Skeletal muscle satellite cell (primary cell): Measurements from ENCODE around the gene FGF22.

Experiments used
- H3K27me3 ChIP-seq: 2 replicates; pipeline ENCODE4 v1.7.0; 2013; ENCODE audit warnings: low read length; ENCODE audit not compliant: control insufficient read depth, insufficient read depth
- H3K36me3 ChIP-seq: 2 replicates; pipeline ENCODE4 v1.7.0; 2013; ENCODE audit warnings: mild to moderate bottlenecking, control low read depth, low read length; ENCODE audit not compliant: insufficient read depth
- H3K4me1 ChIP-seq: 2 replicates; pipeline ENCODE4 v1.7.0; 2013; ENCODE audit warnings: low read length; ENCODE audit not compliant: control insufficient read depth, insufficient read depth
- H3K4me2 ChIP-seq: 2 replicates; pipeline ENCODE4 v1.7.0; 2013; ENCODE audit warnings: mild to moderate bottlenecking, low read length
- H3K4me3 ChIP-seq: 2 replicates; pipeline ENCODE4 v1.7.0; 2013; ENCODE audit warnings: low read length
- H3K9ac ChIP-seq: 2 replicates; pipeline ENCODE4 v1.7.0; 2013; ENCODE audit warnings: mild to moderate bottlenecking, low read depth, low read length, moderate library complexity
- H3K9me3 ChIP-seq: replicated peaks from 2 replicates; pipeline ENCODE4 v1.7.0; 2013; ENCODE audit warnings: mild to moderate bottlenecking, control low read depth, low read length

Gene FGF22

GRCh38 chr19:609004-609346 lies 30.7 kb upstream of the FGF22 start:
- H3K27me3 ChIP-seq: no peaks in the 10 kb centered on the region
- peak overlapping the region; percentile 30 for H3K9ac ChIP-seq

GRCh38 chr19:610071-610800 lies 29.4 kb upstream of the FGF22 start:
- no peaks in the 10 kb centered on the region for H3K27me3 ChIP-seq
- H3K9me3 ChIP-seq: no peaks in the 10 kb centered on the region
- no peak overlapping the region for H3K4me3 ChIP-seq
- H3K4me1 ChIP-seq: peaks cover 34% of the 10 kb centered on the region
- no peak overlapping the region for H3K9ac ChIP-seq
- H3K4me2 ChIP-seq: peak overlapping the region; percentile 73
- H3K36me3 ChIP-seq: peaks cover 10% of the 10 kb centered on the region

More at GRCh38 chr19:609004-609346, 30.7 kb upstream of the FGF22 start:
- peaks cover 5% of the 10 kb centered on the region for H3K36me3 ChIP-seq
- no peaks in the 10 kb centered on the region for H3K9me3 ChIP-seq
- no peak overlapping the region for H3K4me2 ChIP-seq
- peaks cover 34% of the 10 kb centered on the region for H3K4me1 ChIP-seq
- H3K4me3 ChIP-seq: no peak overlapping the region

- peak overlapping the region; percentile 81 for H3K9ac ChIP-seq
- no peaks in the 10 kb centered on the region for H3K9me3 ChIP-seq
- H3K36me3 ChIP-seq: peaks cover 10% of the 10 kb centered on the region
- peak overlapping the region; percentile 73 for H3K4me2 ChIP-seq
- peaks cover 34% of the 10 kb centered on the region for H3K4me1 ChIP-seq
- H3K4me3 ChIP-seq: peak overlapping the region; percentile 22
- no peaks in the 10 kb centered on the region for H3K27me3 ChIP-seq
Observed at GRCh38 chr19:610801-611480, 28.7 kb upstream of the FGF22 start.

- Histone ChIP-seq H3K4me2 (peak overlapping the region; percentile 73), H3K36me3 (peaks cover 10% of the 10 kb centered on the region), H3K4me1 (peaks cover 34% of the 10 kb centered on the region), H3K4me3 (no peak overlapping the region), H3K27me3 (no peaks in the 10 kb centered on the region), H3K9ac (peak overlapping the region; percentile 81), H3K9me3 (no peaks in the 10 kb centered on the region)
Observed at GRCh38 chr19:611481-611868, 28.2 kb upstream of the FGF22 start.

- peaks cover 34% of the 10 kb centered on the region for H3K4me1 ChIP-seq
- H3K27me3 ChIP-seq: no peaks in the 10 kb centered on the region
- no peak overlapping the region for H3K9ac ChIP-seq
- H3K4me2 ChIP-seq: no peak overlapping the region
- H3K36me3 ChIP-seq: peaks cover 10% of the 10 kb centered on the region
- no peaks in the 10 kb centered on the region for H3K9me3 ChIP-seq
- no peak overlapping the region for H3K4me3 ChIP-seq
Observed at GRCh38 chr19:612941-613340, 26.7 kb upstream of the FGF22 start.

GRCh38 chr19:613732-614567 lies 25.7 kb upstream of the FGF22 start:
- H3K27me3 ChIP-seq: no peaks in the 10 kb centered on the region
- no peak overlapping the region for H3K4me2 ChIP-seq
- H3K9ac ChIP-seq: no peak overlapping the region
- H3K4me3 ChIP-seq: no peak overlapping the region
- peaks cover 19% of the 10 kb centered on the region for H3K36me3 ChIP-seq
- peaks cover 29% of the 10 kb centered on the region for H3K4me1 ChIP-seq
- H3K9me3 ChIP-seq: no peaks in the 10 kb centered on the region

- Histone ChIP-seq H3K9ac (no peak overlapping the region), H3K4me2 (no peak overlapping the region), H3K27me3 (no peaks in the 10 kb centered on the region), H3K9me3 (no peaks in the 10 kb centered on the region), H3K4me1 (peaks cover 16% of the 10 kb centered on the region), H3K4me3 (no peak overlapping the region), H3K36me3 (peaks cover 33% of the 10 kb centered on the region)
Observed at GRCh38 chr19:615619-616018, 24.1 kb upstream of the FGF22 start.

- H3K9ac ChIP-seq: no peak overlapping the region
- peaks cover 33% of the 10 kb centered on the region for H3K36me3 ChIP-seq
- no peak overlapping the region for H3K4me2 ChIP-seq
- no peaks in the 10 kb centered on the region for H3K9me3 ChIP-seq
- no peak overlapping the region for H3K4me3 ChIP-seq
- H3K27me3 ChIP-seq: no peaks in the 10 kb centered on the region
- H3K4me1 ChIP-seq: peaks cover 11% of the 10 kb centered on the region
Observed at GRCh38 chr19:616062-616700, 23.5 kb upstream of the FGF22 start.

- no peak overlapping the region for H3K9ac ChIP-seq
- H3K4me1 ChIP-seq: peaks cover 4% of the 10 kb centered on the region
- H3K4me2 ChIP-seq: no peak overlapping the region
- peaks cover 37% of the 10 kb centered on the region for H3K36me3 ChIP-seq
- no peaks in the 10 kb centered on the region for H3K9me3 ChIP-seq
- H3K4me3 ChIP-seq: no peak overlapping the region
- H3K27me3 ChIP-seq: no peaks in the 10 kb centered on the region
Observed at GRCh38 chr19:616747-617526, 22.7 kb upstream of the FGF22 start.

- Histone ChIP-seq H3K4me3 (no peak overlapping the region), H3K36me3 (peaks cover 37% of the 10 kb centered on the region), H3K4me2 (no peak overlapping the region), H3K4me1 (no peaks in the 10 kb centered on the region), H3K27me3 (no peaks in the 10 kb centered on the region), H3K9ac (no peak overlapping the region), H3K9me3 (no peaks in the 10 kb centered on the region)
Observed at GRCh38 chr19:617551-618246, 22.0 kb upstream of the FGF22 start.
